GM04503 (cell line): Measurements from ENCODE around the gene LNX1.
A peak's percentile ranks its signal among the peaks of the same experiment; 100 is the strongest.

ENCODE experiments used
- DNase-seq: peaks from one replicate; pipeline ENCODE4 v3.0.0-alpha.2; 2012; ENCODE audit warnings: low read depth

Gene LNX1

GRCh38 chr4:53591372-53591892 lies at the start of gene LNX1:
Gene LNX1 (minus strand): TSS chr4:53591486. CDS start chr4:53574002, 17,484 bp downstream.
- DNase-seq, result no peak

DNA sequence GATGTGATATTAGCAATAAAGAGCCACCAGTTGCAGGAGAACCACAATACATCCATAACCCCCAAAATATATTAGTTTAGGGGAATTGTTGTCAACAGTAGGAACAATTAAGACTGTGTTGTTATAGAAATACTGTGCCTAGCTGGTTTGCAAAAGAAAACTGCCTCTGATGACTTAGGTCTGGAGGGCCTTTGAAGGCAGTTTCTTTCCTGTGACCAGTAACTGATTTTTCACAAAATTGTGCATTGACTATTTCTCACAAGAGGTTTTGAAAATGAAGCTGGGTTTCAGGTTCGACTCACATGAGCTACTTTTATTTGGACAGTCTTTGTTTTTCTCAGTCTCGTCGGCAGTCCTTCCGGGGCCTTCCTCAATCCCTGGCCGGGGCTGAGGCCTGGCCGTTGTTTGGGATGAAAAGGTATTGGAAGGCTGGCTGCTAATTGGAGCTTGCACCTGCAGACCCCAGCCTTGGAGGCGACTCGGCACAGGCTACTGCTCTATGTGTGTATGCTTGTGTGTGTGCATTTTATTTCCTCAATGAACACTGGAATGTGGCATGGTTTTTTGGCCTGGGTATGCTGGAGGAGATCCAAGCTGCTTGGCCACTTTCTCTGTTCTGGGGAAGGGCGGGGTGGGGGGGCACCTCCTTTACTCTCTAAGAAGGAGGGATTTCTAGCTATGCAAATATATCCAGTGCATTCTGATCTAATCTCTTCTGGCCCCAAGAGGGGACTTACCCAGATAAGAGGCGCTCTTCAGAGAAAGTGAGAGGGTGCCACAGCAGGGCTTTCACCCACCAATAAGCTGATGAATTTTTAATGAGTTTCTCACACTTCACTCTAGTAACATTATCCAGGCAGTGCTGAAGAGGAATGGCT lies 49.5 kb upstream of the LNX1 start:
- no peak for DNase-seq

DNA sequence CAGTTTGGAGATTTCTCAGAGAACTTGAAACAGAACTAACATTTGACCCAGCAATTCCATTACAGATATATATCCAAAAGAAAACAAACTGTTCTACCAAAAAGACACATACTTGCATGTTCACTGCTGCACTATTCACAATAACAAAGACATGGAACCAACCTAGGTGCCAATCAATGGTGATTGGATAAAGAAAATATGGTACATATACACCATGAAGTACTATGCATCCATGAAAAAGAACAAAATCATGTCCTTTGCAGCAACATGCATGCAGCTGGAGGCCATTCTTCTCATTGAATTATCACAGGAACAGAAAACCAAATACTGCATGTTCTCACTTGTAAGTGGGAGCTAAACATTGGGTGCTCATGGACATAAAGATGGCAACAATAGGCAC lies 47.6 kb upstream of the LNX1 start:
- no peak for DNase-seq

DNA sequence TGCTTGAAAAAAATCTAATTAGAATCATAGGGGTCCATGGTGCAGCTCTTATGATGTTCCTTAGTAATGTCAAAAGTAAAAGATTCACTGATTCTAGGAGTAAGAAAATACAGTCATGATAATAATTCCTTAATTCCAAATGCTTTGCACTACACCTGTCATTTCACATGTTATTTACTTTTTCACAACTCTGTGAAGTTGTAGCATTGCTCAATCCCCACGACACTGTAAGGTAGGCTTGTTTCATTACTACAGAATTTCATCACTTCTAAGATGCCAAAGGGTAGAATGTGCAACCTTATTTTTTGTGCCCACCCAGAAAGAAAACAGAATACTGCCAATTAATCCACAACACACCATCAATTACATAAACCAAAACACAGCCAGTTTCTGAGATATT lies 46.1 kb upstream of the LNX1 start:
- DNase-seq, result no peak

DNA sequence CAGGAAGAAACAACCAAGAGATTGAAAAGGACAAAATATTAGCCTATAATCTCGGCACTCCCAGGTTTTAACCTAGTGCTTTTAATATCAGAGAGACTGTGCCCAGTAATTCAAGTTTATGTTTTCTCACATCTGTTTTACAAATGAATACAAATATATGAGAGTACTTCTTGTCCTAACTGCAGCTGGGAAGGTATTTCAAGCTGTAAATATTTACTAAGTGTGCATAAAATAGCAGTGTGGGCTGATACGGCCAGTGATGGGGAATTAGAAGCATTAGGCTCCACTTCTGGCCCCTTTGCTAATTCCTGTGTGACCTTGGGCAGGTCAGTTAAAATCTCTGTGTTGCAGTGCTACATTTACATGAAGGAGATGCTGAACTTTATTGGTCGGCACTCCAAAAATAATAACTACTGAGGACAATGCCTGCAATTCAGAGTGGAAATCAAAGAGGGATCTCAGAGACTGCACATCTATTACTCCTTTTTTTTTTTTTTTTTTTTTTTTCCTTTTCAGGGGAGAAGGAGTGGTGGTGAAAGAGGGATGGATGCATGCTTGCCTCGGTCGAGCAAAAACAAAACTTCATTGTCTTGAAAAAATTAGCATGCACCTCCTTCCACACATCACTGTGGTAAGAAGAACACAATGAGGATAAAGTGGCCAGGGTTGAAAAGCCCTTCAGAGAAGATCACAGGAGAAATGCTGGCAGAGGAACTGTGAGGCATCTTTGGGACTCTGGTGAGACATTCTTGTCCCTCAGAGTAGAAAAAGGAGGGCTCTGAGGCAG lies 44.6 kb upstream of the LNX1 start:
- DNase-seq, result no peak

DNA sequence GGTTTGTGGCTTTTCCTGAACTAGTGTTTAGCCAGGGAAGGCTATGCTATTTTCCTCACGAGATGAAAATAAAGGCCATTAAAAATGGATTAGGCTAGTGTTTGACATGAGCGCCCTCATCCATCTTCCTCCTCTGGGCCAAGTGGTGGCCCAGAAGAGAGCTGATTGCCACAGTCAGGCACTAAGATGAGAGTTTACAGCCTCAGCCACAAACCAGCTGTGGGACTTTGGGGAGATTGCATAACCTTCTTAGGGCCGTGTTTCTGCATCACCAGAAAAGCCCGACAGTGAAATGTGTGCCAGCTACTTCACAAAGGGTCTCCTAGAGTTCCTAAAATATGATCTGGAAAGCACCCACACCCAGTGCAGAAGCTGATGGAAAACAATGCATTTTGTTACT lies 42.3 kb upstream of the LNX1 start:
- peak; percentile 46 for DNase-seq

DNA sequence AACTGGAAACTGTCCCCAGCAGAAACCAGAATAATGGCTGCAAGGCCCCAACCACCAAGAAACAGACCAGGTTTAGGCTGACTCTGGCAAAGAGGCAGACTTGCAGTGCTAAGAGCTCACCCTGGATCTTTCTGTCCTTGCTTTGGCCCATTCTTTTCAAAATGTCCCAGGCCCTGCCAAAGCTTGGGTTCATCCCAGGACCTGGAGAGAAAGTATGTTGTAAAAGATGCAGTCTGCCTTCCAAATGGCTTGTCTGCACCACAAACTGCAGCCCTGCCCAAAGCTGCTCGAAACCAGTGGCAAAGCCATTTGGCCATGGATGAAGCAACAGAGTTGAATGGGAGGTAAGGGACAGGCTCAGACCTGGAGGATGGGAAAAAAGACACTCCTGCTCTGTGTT lies 38.0 kb upstream of the LNX1 start:
- DNase-seq, result no peak

GRCh38 chr4:53626491-53626890 lies 35.2 kb upstream of the LNX1 start:
- no peak for DNase-seq

DNA sequence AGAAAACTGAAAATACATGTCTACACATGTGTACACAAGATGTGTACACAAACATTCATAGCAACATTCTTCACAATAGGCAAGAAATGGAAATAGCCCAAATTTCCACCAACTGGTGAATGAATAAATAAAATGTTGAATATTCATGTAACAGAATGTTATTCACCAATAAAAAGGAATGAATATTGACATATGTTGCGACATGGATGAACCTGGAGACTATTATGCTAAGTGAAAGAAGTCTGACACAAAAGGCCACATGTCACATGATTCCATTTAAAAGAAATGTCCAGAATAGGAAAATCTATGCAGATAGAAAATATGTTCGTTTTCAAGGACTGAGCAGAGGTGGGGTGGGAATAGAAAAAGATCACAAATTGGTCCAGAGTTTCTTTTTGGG lies 34.6 kb upstream of the LNX1 start:
- no peak for DNase-seq

GRCh38 chr4:53622739-53623151 lies 31.5 kb upstream of the LNX1 start:
- DNase-seq, result peak; percentile 43

GRCh38 chr4:53620956-53621355 lies 29.7 kb upstream of the LNX1 start:
- no peak for DNase-seq

DNA sequence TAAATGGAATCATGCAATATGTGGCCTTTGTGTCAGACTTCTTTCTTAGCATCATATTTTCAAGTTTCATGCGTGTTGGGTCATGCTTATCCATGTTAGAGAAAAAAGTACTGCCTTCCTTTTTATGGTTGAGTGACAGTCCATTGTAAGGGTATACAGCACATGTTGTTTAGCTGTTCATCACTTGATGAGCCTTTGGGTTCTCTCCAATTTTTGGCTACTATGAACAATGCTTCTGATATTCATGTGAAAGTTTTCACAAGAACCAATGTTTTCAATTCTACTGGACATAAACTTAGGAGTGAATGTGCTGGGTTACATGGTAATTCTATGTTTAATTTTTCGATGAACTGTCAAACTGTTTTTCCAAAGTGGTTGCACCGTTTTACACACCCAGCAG lies 28.1 kb upstream of the LNX1 start:
- DNase-seq, result no peak

GRCh38 chr4:53618321-53618720 lies 27.0 kb upstream of the LNX1 start:
- DNase-seq, result no peak

GRCh38 chr4:53617101-53617680 lies 25.9 kb upstream of the LNX1 start:
- no peak for DNase-seq

DNA sequence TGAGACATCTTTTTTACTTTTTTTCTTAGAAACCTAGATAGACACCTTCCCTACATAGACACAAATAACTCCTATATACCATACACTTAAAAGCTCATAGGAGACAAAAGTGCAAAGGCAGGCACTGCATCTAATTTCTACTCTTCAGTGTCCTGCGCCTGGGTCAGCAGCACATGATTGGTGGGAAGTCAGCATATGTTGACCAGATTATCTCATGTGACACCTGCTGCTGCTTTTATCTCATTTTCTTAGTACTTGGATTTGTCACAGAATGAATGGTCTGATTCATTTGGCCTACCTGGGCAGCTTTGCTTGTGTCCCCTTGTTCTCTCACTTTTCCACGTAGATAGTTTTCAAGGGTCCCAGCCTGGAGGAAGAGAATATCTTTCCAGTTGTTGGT lies 24.9 kb upstream of the LNX1 start:
- DNase-seq, result no peak

- DNase-seq, result no peak
These were observed 23.3 kb upstream of the LNX1 start for GRCh38 chr4:53614591-53614990.

GRCh38 chr4:53613428-53613827 lies 22.1 kb upstream of the LNX1 start:
- DNase-seq, result no peak

DNA sequence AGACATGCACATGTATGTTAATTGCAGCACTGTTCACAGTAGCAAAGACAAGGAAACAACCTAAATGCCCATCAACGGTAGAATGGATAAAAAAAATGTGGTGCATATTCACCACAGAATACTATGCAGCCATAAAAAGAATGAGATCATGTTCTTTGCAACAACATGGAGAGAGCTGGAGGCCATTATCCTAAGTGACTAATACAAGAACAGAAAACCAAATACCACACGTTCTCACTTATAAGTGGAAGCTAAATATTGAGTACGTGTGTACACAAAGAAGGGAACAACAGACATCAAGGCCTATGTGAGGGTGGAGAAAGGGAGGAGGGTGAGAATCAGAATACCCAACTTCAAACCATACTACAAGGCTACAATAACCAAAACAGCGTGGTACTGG lies 17.4 kb upstream of the LNX1 start:
- DNase-seq, result no peak

- DNase-seq, result no peak
These were observed 17.0 kb upstream of the LNX1 start for GRCh38 chr4:53608242-53608641.

DNA sequence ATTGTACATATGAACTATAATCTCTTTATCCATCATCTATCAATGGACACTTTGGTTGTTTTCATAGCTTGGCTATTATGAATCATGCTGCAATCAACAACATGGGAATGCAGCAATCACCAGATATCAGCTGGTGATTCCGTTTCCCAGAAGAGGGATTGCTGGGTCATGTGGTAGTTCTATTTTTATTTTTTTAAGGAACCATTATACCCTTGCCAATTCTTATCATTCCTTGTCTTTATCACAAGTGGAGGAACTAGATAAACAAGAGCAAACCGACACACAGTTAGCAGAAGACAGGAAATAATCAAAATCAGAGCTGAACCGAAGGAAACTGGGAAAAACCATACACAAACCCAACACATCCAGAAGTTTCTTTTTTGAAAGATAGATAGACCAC lies 14.5 kb upstream of the LNX1 start:
- DNase-seq, result no peak

DNA sequence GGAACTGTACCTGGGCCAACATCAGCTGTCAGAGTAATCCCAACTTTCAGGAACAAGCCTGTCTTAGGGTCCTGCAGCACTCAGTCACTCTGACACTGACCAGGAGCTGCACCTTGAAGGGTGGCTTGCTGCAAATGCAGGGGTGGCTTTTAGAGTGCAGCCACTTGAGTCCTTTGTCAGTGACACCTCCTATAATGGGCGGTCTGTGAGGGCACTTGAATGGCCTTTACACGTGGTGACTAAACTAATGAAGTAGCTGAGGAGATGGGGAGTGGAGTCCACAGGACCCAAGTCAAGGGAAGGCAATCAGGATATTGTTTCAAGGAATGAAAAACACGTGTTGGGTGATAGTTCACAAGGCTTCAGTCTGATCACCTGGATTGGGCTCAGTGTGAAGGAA lies 11.1 kb upstream of the LNX1 start:
- DNase-seq, result no peak

DNA sequence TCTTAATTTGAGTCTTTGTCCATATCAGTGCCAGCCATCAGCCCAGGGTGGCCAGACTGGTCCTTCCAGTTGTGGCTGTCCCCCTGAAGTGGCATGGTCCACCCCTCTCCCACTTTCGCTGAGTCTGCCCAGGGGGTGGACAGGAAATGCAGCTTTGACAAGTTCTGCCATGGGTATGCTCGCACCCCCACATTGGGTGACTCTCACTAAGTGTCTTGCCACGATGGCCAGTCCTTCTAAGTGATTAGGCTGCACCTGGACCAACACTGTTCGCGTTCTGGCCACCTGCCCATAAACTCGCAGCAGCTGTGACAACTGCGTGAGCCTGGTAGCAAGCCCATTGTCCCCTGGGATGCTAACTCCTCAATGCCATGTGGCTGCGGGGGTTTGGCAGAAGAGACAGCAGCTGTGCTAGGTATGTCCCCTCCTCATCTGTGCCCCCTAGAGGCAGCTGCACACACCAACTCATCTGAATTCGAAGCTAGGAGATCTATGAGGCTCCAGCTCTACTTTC lies 10.0 kb upstream of the LNX1 start:
- no peak for DNase-seq

DNA sequence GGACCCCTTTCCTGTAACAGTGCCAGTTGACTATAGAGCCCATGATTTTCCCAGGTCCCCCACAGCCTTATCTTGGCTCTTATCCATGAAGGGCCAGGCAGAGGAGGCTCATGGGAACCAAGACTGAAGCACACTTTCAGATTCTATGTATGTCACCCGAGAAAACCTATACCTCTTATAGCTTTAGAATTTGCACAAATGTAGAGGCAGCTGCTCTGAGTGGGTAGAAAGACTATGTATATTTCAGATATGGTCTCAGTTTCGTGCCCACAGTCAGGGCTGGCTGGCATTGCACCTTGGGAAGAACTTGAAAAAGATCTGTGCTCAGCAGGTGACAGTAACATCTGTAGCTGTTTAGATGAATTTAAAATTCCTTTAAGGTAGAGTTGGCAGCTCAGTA lies 8.3 kb upstream of the LNX1 start:
- no peak for DNase-seq
